HG03575 (cell line): ENCODE measurements around the gene NACC1.

Source experiments
- ATAC-seq: cut with Tn5 transposase; IDR thresholded peaks from one replicate; pipeline ENCODE4 v1.9.1; 2021; ENCODE audit not compliant: unreplicated experiment, insufficient number of reproducible peaks, low FRiP score; ENCODE audit errors: extremely low read depth

NACC1 gene

GRCh38 chr19:13086341-13086740, 31.7 kb upstream of the NACC1 start:
- no peak for ATAC-seq

DNA sequence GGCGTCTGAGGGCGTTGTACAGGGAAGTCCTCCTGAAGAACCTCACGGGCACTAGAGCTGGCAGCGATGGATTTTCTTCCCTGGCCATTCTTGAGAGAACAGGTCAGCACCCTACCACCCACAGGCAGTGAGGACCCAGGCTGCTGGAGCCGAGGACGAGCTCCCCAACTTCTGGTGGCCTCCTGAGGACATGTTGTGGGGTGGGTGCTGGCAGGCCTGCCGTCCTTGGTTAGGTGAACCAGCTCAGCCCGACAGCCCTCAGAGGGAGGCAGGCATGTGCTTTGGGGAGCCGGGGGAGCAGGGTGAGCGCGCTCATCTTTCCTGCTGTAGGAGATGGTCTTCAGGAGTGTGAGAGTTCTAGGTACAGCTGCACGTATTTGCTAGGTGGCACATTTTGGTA, 30.8 kb upstream of the NACC1 start:
- no peak for ATAC-seq

DNA sequence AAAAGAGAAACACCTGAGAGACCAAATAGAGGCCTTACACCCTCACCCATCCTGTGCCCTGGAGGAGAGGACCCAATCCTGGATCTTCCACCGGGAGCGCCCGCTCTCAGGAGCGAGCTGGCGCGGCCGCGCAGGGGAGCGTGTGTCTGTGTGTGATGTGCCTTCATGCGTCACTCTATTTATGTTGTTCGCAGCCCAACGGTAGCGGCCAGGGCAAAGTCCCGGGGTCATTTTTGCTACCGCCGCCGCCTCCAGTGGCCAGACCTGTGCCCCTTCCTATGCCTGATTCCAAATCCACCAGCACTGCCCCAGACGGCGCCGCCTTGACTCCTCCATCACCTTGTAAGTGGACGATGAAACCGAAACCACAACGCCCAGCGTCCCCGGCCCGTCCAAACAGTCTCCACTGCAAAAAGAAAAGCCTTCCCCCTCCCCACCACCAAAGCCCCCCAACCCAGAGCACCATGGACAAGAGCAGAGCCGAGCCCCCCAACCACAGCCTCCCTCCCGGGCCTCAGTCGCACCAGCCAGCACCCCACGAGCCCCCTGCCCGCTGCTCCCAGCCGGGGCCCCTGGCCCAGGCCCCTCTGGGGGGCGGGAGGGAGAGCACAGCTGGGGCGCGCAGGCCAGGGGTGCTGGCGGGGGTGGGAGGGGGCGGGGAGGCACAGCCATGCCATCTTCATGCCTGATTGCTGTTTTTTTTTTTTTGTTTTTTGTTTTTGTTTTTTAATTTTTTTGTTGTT, 30.1 kb upstream of the NACC1 start:
- ATAC-seq = no peak

- no peak for ATAC-seq
These were observed 28.8 kb upstream of the NACC1 start for GRCh38 chr19:13089139-13089856.

GRCh38 chr19:13089857-13090507, 28.1 kb upstream of the NACC1 start:
- no peak for ATAC-seq

GRCh38 chr19:13090511-13091231, 27.4 kb upstream of the NACC1 start:
- ATAC-seq = no peak

- ATAC-seq = no peak
These were observed 26.5 kb upstream of the NACC1 start for GRCh38 chr19:13091400-13092157.

- ATAC-seq = no peak
These were observed 25.9 kb upstream of the NACC1 start for GRCh38 chr19:13092158-13092543.

DNA sequence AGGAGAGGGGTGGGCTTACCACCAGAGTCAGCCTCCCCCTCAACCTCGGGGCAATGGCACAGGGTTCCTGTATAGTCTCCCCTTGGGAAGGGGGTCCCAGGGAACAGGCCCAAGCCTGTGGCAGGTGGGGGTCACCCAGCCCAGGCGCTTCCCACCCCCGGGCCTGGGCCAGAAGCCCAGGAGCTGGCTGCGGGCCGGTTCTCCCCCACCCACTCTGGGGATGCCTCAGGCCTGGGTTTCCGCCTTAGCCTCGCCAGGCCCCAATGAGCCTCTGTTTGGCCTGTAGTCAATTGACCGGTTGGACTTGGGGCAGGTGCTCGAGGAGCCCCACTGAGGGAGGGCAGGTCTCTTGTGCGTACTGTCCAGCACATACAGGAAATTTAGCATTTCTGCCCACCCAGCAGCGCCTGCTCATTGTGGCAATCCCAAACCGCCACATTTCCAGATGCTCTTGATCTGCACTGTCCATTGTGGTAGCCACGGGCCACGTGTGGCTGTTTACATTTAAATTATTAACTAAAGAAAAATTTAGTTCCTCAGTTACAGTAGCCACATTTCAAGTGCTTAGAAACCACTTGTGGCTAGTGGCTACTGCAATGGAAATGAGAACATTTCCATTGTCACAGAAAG, 25.3 kb upstream of the NACC1 start:
- no peak for ATAC-seq

DNA sequence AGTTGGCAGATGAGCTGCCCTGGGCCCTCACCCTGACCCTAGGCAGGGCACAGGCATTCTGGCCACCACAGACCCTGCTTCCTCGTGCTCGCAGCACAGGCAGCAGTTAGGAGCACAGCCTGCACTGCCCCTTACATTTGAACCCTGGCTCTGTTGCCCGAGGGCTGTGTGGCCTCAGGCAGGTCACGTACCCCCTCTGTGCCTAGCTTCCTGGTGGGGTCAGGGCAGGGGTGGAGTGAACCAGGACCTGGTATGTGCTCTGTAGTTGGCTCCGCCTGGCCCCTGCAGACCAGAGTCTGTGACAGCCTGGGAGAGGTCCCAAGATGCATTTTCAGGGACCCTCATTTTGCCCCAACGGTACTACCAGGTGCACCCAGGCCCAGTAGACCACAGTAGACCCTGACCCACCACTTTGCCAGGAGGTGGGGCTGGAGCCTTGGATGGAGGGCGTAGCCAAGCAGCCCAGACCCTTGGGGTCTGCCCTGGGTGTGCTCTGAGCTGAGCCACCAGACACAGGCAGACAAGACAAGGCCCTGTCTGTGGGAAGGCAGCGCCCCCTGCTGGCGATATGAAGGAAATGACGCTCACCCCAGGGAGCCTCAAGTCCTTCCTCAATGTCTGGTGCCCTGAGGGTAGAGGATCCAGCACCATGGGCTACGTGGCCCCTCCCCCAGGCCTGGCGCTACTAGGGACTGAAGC, 24.5 kb upstream of the NACC1 start:
- ATAC-seq = no peak

DNA sequence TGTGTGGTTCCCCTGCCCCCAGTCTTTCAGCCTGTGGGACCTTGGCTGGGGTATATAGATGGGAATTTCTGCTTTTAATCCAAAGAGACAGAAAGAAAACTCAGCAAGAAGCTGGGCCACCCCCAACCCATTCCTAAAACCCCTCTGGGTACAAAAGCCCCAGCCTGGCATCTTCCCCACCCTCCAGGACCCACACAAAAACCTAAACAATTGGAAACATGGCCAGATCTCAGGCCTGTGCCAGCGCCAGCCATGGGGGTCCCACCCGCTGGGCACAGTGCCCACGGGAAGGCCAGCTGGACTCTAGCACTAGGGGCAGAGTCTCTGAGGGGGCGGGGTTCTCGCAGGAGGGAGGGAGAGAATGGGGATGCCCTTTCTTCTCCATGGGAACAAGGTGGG, 24.0 kb upstream of the NACC1 start:
- ATAC-seq = no peak

DNA sequence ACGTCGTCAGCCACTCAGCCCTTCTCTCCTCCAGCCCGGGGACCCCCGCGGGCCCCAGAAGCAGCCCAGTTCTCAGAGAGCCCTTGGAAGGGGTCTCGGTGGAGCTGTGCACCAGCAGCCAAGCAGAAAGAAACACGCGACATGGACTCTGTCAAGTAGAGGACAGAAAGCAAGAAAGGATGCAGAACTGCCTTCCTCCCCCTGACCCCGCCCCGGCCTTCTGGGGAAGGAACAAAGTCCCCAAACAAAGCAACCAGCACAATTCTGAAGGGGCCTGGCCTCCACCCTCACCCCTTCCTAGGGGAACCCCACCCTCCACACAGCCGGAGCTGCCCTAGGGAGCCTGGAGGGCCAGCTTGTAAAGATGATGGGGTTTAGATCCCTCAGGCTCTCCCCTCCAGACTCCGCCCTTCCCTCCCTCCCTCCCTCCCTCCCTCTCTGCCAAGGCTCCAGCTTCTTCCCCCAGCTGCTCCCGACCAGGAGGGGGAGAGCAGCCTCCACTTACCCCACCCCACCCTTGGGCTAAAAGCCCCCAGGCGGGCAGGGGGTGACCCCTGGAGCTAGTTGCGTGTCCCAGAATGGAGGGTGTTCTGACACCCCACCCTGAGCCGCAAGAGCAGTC, 23.2 kb upstream of the NACC1 start:
- no peak for ATAC-seq

DNA sequence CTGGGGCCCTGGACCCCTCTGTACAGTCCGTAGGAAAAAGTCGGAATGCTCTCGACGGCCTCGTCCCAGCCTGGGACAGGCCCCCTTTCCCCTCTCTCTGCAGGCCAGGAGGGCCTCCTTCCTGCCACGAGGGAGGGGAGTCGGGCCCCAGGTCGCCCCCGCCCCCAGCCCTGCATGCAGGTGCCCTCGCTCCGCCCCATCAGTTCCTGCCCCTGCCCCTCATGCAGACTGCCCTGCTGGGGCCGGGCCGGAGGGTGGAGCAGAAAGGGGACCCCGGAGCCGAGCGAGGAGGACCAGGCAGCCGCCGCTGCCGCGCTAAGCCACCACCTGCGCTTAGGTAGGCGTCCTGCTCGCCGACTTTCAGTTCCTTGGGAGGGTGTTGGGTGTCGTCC, 22.7 kb upstream of the NACC1 start:
- no peak for ATAC-seq

- ATAC-seq = no peak
These were observed 21.8 kb upstream of the NACC1 start for GRCh38 chr19:13095934-13096927.

- ATAC-seq = no peak
These were observed 21.0 kb upstream of the NACC1 start for GRCh38 chr19:13097033-13097462.

GRCh38 chr19:13097463-13098258, 20.4 kb upstream of the NACC1 start:
- no peak for ATAC-seq
